Effector CD4-positive, alpha-beta T cell (primary cell): ENCODE data around the gene ENTPD6.
"Not testable (repeated sequence)": the region's sequence is repeated elsewhere in the genome, so short reads cannot be mapped to it uniquely, and the experiment has no call there.

Experiments
- DNase-seq: peaks from one replicate; pipeline ENCODE4 v3.0.0-alpha.2; 2020
- total RNA-seq: gene quantifications from one replicate; lab custom pipeline; 2026; lab: John Stamatoyannopoulos, UW

The ENTPD6 gene
- total RNA-seq: 89.7 reads per million, percentile 80 among the genes with 10 or more reads in this experiment

GRCh38 chr20:25195014-25195961 is at the start of gene ENTPD6:
Gene ENTPD6 (plus strand): TSS chr20:25195712. CDS start chr20:25206537, 10,825 bp downstream.
- DNase-seq: peak; percentile 90

GRCh38 chr20:25146976-25147375 is 48.5 kb upstream of the ENTPD6 start:
- DNase-seq: no peak

- no peak for DNase-seq
Observed at GRCh38 chr20:25147716-25148115, 47.8 kb upstream of the ENTPD6 start.

- DNase-seq: peak; percentile 38
Observed at GRCh38 chr20:25148181-25148981, 47.1 kb upstream of the ENTPD6 start.

GRCh38 chr20:25148982-25149846 is 46.3 kb upstream of the ENTPD6 start:
- no peak for DNase-seq

GRCh38 chr20:25150016-25150415 is 45.5 kb upstream of the ENTPD6 start:
- DNase-seq: no peak

GRCh38 chr20:25158043-25158442 is 37.5 kb upstream of the ENTPD6 start:
- no peak for DNase-seq

GRCh38 chr20:25160467-25160866 is 35.0 kb upstream of the ENTPD6 start:
- no peak for DNase-seq

- no peak for DNase-seq
Observed at GRCh38 chr20:25160897-25161296, 34.6 kb upstream of the ENTPD6 start.

GRCh38 chr20:25165128-25165527 is 30.4 kb upstream of the ENTPD6 start:
- DNase-seq: no peak

GRCh38 chr20:25166105-25166782 is 29.3 kb upstream of the ENTPD6 start:
- not testable (repeated sequence) for DNase-seq

- DNase-seq: no peak
Observed at GRCh38 chr20:25173321-25173720, 22.2 kb upstream of the ENTPD6 start.

- DNase-seq: no peak
Observed at GRCh38 chr20:25173886-25174308, 21.6 kb upstream of the ENTPD6 start.

- no peak for DNase-seq
Observed at GRCh38 chr20:25176184-25176583, 19.3 kb upstream of the ENTPD6 start.

- no peak for DNase-seq
Observed at GRCh38 chr20:25177890-25178321, 17.6 kb upstream of the ENTPD6 start.

GRCh38 chr20:25178563-25179438 is 16.7 kb upstream of the ENTPD6 start:
- DNase-seq: no peak

GRCh38 chr20:25179439-25180089 is 15.9 kb upstream of the ENTPD6 start:
- no peak for DNase-seq

GRCh38 chr20:25184391-25184790 is 11.1 kb upstream of the ENTPD6 start:
- not testable (repeated sequence) for DNase-seq

- no peak for DNase-seq
Observed at GRCh38 chr20:25187220-25187619, 8.3 kb upstream of the ENTPD6 start.

GRCh38 chr20:25187635-25188034 is 7.9 kb upstream of the ENTPD6 start:
- no peak for DNase-seq
